Stomach (tissue), 9 donors: Measurements from ENCODE around the gene DHFR2. TPM values are rescaled to one million over a fixed set of nuclear protein-coding genes. Genes with fewer than 3 reads are reported as not detected.
"Not testable (repeated sequence)": the region's sequence is repeated elsewhere in the genome, so short reads cannot be mapped to it uniquely, and the experiment has no call there.

Source experiments
- DNase-seq, 2 donors: peaks; one replicate each; pipeline versions ENCODE4 v3.0.0 to v3.0.0-alpha.2; 2013 to 2019
- H3K27ac ChIP-seq, 5 donors: fragments of 200-600 bp in 4 of 5; sonication (generic) in 4 of 5; one replicate each; pipeline ENCODE4 v1.5.1; 2013 to 2019; ENCODE audit warnings: mild to moderate bottlenecking in 1 of 5, moderate library complexity in 1 of 5
- H3K27me3 ChIP-seq, 3 donors: fragments of 200-600 bp; sonication (generic); one replicate each; pipeline ENCODE4 v1.5.1; 2017 to 2019; ENCODE audit warnings: mixed run types in 1 of 3
- H3K36me3 ChIP-seq, 4 donors: fragments of 200-600 bp; sonication (generic); 1 replicate in 3 of 4; 2 replicates in 1 of 4; pipeline ENCODE4 v1.5.1; 2016 to 2019
- H3K4me1 ChIP-seq, 4 donors: fragments of 200-600 bp; sonication (generic); one replicate each; pipeline ENCODE4 v1.5.1; 2016 to 2019
- H3K4me3 ChIP-seq, 4 donors: fragments of 200-600 bp; sonication (generic) in 3 of 4; one replicate each; pipeline ENCODE4 v1.5.1; 2016 to 2019; ENCODE audit warnings: mild to moderate bottlenecking in 1 of 4
- H3K9me3 ChIP-seq, 4 donors: fragments of 200-600 bp; sonication (generic); one replicate each; pipeline ENCODE4 v1.5.1; 2016 to 2019
- EP300 ChIP-seq: sonication (generic); formaldehyde crosslinking; IDR thresholded peaks from one replicate; pipeline ENCODE4 v1.6.1; 2017; ENCODE audit warnings: antibody characterized with exemption
- POLR2A ChIP-seq, 4 donors: fragments of 450-650 bp; IDR thresholded peaks; one replicate each; pipeline ENCODE4 v1.6.1; 2016; ENCODE audit warnings: antibody characterized with exemption in 4 of 4, control low read depth in 2 of 4, mild to moderate bottlenecking in 1 of 4, moderate library complexity in 1 of 4
- POLR2AphosphoS5 ChIP-seq, 3 donors: sonication (generic); formaldehyde crosslinking; IDR thresholded peaks; one replicate each; pipeline ENCODE4 v1.6.1; 2016; ENCODE audit warnings: antibody characterized with exemption in 3 of 3
- WGBS, 5 donors: extraction: QIAGEN DNeasy Blood & Tissue Kit in 3 of 5; methylation state at CpG; one replicate each; pipeline versions ENCODE4 v1.1.5 to v1.1.7; 2013 to 2018; 5-methylcytosine and 5-hydroxymethylcytosine counted together
- intact Hi-C: fragments of 100-400 bp; cut with DNase I; formaldehyde crosslinking; loops from one replicate; pipeline ENCODE4 v1.15.1; 2023; ENCODE audit warnings: low total_unique reads
- polyA plus RNA-seq, 3 donors: library from polyadenylated mRNA; stranded (reverse); fragments of 200-250 nt; gene quantifications; one replicate each; pipeline ENCODE4 v1.2.3, GENCODE V29; 2013
- total RNA-seq, 5 donors: library from RNA; depleted of rRNA; stranded (reverse); fragments of >200 nt; gene quantifications; one replicate each; pipeline versions ENCODE4 v1.1.0 to v1.2.3, GENCODE V29; 2014 to 2016
- TF ChIP-seq, protein P1 (sequence below), 7 experiments: fragments of 450-650 bp in 4 of 7; fragments of 200-600 bp in 3 of 7; sonication (generic) in 3 of 7; IDR thresholded peaks; one replicate each; pipeline ENCODE4 v1.5.1; 2016 to 2019; ENCODE audit warnings: antibody characterized with exemption in 7 of 7, control low read depth in 2 of 7, mild to moderate bottlenecking in 1 of 7
- donor health status: healthy with polysubstance abuse.
- donor health status: Bipolar disorder and iron deficiency.
- donor health status: healthy.

Gene DHFR2
- total and polyA plus RNA-seq, 8 donors, result 1.1 to 6.2 (median 2.5) TPM

DNA sequence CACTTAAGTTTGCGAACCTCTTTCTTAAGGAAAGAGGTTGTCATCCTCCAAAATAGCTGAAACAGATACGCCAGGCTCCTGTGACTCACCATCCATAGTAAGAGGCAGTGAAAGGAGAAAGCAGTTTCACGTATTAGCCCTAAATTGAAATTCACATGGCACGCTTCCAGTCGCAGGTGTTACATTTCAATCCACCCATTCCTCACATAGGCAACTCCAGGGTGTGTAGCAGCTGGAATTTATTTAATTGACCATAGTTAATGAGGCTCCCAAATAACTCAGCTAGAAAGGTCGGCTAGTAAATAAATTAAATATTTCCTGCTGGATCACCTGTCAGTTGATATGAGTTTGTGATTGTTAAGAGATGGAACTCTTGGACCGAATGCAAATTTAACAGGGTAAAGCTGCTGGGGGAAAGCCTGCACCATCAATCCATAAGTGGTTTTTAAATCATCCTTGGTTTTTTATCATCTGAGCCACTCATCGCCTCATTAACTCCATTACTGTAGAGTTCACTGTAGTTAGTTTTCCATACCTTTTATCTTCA lies 19.7 kb upstream of the DHFR2 start:
- H3K4me3 ChIP-seq, result no peak overlapping the region
- H3K36me3 ChIP-seq, result peaks cover 8 to 36% (median 30%) of the 10 kb centered on the region in 4 donors
- intact Hi-C loops, result no loop called here
- H3K9me3 ChIP-seq, result no peaks in the 10 kb centered on the region
- no peak overlapping the region for H3K27ac ChIP-seq
- TF ChIP-seq POLR2AphosphoS5 (IDR thresholded peaks at IDR 0.05) (no peak), EP300 (no peak), POLR2A (IDR thresholded peaks at IDR 0.05) (no peak)
- TF ChIP-seq, protein P1, sequence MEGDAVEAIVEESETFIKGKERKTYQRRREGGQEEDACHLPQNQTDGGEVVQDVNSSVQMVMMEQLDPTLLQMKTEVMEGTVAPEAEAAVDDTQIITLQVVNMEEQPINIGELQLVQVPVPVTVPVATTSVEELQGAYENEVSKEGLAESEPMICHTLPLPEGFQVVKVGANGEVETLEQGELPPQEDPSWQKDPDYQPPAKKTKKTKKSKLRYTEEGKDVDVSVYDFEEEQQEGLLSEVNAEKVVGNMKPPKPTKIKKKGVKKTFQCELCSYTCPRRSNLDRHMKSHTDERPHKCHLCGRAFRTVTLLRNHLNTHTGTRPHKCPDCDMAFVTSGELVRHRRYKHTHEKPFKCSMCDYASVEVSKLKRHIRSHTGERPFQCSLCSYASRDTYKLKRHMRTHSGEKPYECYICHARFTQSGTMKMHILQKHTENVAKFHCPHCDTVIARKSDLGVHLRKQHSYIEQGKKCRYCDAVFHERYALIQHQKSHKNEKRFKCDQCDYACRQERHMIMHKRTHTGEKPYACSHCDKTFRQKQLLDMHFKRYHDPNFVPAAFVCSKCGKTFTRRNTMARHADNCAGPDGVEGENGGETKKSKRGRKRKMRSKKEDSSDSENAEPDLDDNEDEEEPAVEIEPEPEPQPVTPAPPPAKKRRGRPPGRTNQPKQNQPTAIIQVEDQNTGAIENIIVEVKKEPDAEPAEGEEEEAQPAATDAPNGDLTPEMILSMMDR (IDR thresholded peaks at IDR 0.05), result no peak
- H3K27me3 ChIP-seq, result no peaks in the 10 kb centered on the region
- peak in 1 of 2 donors; percentile 27 for DNase-seq
- WGBS, 5 donors, result 76 to 87% (median 80%) methylated on average over 8 of the region's 8 CpGs
- H3K4me1 ChIP-seq, result peaks cover 10 to 30% (median 19%) of the 10 kb centered on the region in 4 donors

DNA sequence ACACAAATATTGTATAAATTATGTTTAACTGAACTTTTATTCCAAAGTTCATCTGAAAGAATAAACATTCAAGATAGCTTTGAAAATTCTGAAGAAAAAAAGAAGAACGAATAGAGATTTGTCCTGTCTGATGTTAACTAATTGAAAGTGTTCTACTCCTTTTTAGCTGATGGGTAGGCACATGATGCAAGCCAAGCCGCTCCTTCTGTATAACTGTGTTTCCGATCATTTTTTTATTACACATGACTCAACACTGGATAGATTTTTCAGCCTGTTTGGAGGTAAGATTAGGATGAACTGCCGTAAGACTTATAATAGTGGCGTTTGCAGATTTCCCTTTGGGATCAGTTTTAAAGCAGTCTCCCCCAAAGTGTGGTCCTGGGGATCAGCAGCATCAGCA lies 19.2 kb upstream of the DHFR2 start:
- Histone ChIP-seq H3K36me3 (peaks cover 8 to 39% (median 31%) of the 10 kb centered on the region in 4 donors), H3K4me1 (peaks cover 10 to 30% (median 19%) of the 10 kb centered on the region in 4 donors), H3K9me3 (no peaks in the 10 kb centered on the region), H3K4me3 (no peak overlapping the region), H3K27ac (no peak overlapping the region), H3K27me3 (no peaks in the 10 kb centered on the region)
- intact Hi-C loops, result no loop called here
- WGBS, 5 donors, result 68 to 82% (median 77%) methylated on average over 5 of the region's 5 CpGs
- no peak for DNase-seq
- no peak for TF ChIP-seq POLR2A (IDR thresholded peaks at IDR 0.05)
- no peak for TF ChIP-seq POLR2AphosphoS5 (IDR thresholded peaks at IDR 0.05)
- no peak for TF ChIP-seq EP300
- TF ChIP-seq, protein P1 (IDR thresholded peaks at IDR 0.05), result no peak

DNA sequence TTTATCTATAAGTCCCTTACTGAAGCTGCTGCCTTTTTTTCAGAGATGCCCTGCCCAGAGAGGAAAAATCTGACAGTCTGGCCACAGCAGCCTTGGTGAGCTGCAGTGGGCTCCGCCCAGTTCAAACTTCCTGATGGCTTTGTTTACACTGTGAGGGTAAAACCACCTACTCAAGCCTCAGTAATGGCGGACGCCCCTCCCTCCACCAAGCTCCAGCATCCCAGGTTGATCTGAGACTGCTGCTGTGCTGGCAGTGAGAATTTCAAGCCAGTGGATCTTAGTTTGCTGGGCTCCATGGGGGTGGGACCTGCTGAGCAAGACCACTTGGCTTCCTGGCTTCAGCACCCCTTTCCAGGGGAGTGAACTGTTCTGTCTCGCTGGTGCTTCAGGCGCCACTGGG lies 17.8 kb upstream of the DHFR2 start:
- peaks cover 7 to 39% (median 31%) of the 10 kb centered on the region in 4 donors for H3K36me3 ChIP-seq
- H3K27me3 ChIP-seq, H3K9me3 ChIP-seq, H3K4me3 ChIP-seq, H3K27ac ChIP-seq, intact Hi-C loops: not testable (repeated sequence)
- DNase-seq, result peak in 1 of 2 donors; percentile 39
- WGBS, 5 donors, result 61 to 80% (median 74%) methylated on average over 4 to 5 of the region's 5 CpGs
- peaks cover 10 to 30% (median 19%) of the 10 kb centered on the region in 4 donors for H3K4me1 ChIP-seq

DNA sequence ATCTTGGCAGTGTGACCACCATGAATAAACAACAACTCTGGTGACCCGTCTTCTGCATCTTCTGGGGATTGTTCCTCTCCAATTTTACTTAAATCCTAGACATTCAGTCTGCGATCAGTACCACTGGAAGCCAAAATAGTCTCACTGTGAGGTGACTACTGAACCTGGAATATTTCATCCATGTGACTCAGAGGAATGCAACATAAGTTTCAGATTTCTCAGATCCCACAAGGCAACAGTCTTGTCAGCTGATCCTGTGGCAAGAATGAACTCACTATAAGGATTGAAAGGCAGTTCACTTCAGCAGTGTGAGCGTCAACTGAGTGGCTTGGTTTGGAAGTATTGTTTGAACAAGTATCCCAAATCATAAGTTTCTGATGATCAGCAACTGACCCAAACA lies 13.3 kb upstream of the DHFR2 start:
- peaks cover 0 to 34% (median 29%) of the 10 kb centered on the region in 4 donors for H3K36me3 ChIP-seq
- no peak for DNase-seq
- no peaks in the 10 kb centered on the region for H3K27me3 ChIP-seq
- TF ChIP-seq POLR2A (IDR thresholded peaks at IDR 0.05) (no peak), EP300 (no peak), POLR2AphosphoS5 (IDR thresholded peaks at IDR 0.05) (no peak)
- TF ChIP-seq, protein P1 (IDR thresholded peaks at IDR 0.05), result no peak
- H3K4me1 ChIP-seq, result peaks cover 6 to 17% (median 12%) of the 10 kb centered on the region in 4 donors
- H3K4me3 ChIP-seq, result no peak overlapping the region
- no peaks in the 10 kb centered on the region for H3K9me3 ChIP-seq
- WGBS, 5 donors, result 82 to 93% (median 90%) methylated on average over 3 of the region's 3 CpGs
- intact Hi-C loops, result no loop called here
- no peak overlapping the region for H3K27ac ChIP-seq

DNA sequence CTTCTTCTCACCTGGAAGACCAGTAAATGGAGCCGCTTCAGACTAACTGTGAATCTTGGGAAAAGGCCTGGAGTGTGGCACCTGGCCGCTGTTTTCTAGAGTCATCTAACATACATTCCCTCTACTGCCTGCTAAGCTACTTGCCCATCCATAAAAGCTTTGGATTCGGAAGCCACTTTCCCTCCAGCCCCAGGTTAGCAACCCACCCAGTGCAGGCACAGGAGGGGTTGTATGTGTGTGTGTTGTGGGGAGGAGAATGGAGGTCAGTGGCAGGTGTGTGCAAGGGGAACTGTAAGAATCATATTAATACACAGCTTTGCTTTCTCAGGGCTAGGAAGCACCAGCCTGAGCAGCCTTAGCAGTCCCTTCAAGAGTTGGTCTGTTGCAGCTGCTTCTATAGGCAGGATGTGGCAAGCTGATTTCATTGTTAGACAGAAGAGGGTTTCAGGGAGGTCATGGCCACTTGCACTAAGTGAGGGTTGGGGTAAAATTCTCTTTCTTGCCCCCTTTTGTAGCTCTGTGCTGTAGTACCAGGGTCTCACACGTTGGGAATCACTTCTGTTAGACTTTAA lies 9.1 kb upstream of the DHFR2 start:
- peaks cover 0 to 41% (median 28%) of the 10 kb centered on the region in 4 donors for H3K36me3 ChIP-seq
- H3K4me1 ChIP-seq, result peaks cover 0 to 31% (median 14%) of the 10 kb centered on the region in 4 donors
- TF ChIP-seq, protein P1 (IDR thresholded peaks at IDR 0.05), result no peak
- TF ChIP-seq POLR2AphosphoS5 (IDR thresholded peaks at IDR 0.05), result no peak
- no peak for TF ChIP-seq POLR2A (IDR thresholded peaks at IDR 0.05)
- TF ChIP-seq EP300, result no peak
- no peaks in the 10 kb centered on the region for H3K27me3 ChIP-seq
- H3K4me3 ChIP-seq, result no peak overlapping the region
- H3K27ac ChIP-seq, result no peak overlapping the region
- intact Hi-C loops, result loop anchor here (5.0 kb wide), 1 partner anchor 74 kb away; no protein-coding TSS in a partner anchor
- 78 to 94% (median 88%) methylated on average over 4 of the region's 4 CpGs for WGBS, 5 donors
- H3K9me3 ChIP-seq, result no peaks in the 10 kb centered on the region
- DNase-seq, result no peak
